Endothelial cell of umbilical vein (primary cell): ENCODE data around the gene RNF40. TPM values are rescaled to one million over a fixed set of nuclear protein-coding genes. Genes with fewer than 3 reads are reported as not detected.

Experiments
- BruUV-seq: library from RNA; stranded (reverse); fragments of 400-500 nt; replicated peaks from 2 replicates; lab custom pipeline; 2021; lab: Mats Ljungman, UMichigan
- CTCF ChIA-PET: fragments of 300-600, 350-600 bp; sonication (Branson Sonifier 250); formaldehyde crosslinking; loops from one replicate; lab custom pipeline; 2021; ENCODE audit warnings: antibody characterized with exemption, inconsistent platforms; lab: Charles Lee
- POLR2A ChIA-PET: fragments of 300-600, 350-600 bp; sonication (Branson Sonifier 250); formaldehyde crosslinking; loops from one replicate; lab custom pipeline; 2021; ENCODE audit warnings: antibody characterized with exemption, inconsistent platforms; lab: Charles Lee
- DNase-seq: peaks from one replicate; pipeline ENCODE4 v3.0.0-alpha.2; 2011; ENCODE audit warnings: low read depth, low spot score
- FAIRE-seq: peaks from 2 replicates; lab custom pipeline; 2011; peaks lifted over from hg19 to GRCh38; lab: Jason Lieb, UNC
- H2AFZ ChIP-seq: 2 replicates; pipeline ENCODE4 v1.6.0; 2012; ENCODE audit warnings: low read depth, low read length, control low read depth, inconsistent platforms
- H3K27ac ChIP-seq: 2 replicates; pipeline ENCODE4 v1.5.1; 2011; ENCODE audit warnings: low read depth, mild to moderate bottlenecking, control low read depth, low read length, moderate library complexity; ENCODE audit not compliant: insufficient read depth
- H3K27me3 ChIP-seq, 2 experiments: 2 replicates each; pipeline versions ENCODE4 v1.6.0 to v1.6.1; 2011; ENCODE audit warnings: low read length in 2 of 2, mixed read lengths in 1 of 2; ENCODE audit not compliant: control insufficient read depth in 2 of 2, insufficient read depth in 2 of 2
- H3K36me3 ChIP-seq, 2 experiments: 2 replicates in 1 of 2; 3 replicates in 1 of 2; pipeline ENCODE4 v1.5.1; 2011; ENCODE audit warnings: low read length in 2 of 2, mild to moderate bottlenecking in 1 of 2, moderate library complexity in 1 of 2; ENCODE audit not compliant: control insufficient read depth in 2 of 2, insufficient read depth in 2 of 2; ENCODE audit errors: extremely low read depth in 1 of 2
- H3K4me1 ChIP-seq: 3 replicates; pipeline ENCODE4 v1.5.1; 2011; ENCODE audit warnings: mild to moderate bottlenecking, low read length; ENCODE audit not compliant: control insufficient read depth, insufficient read depth; ENCODE audit errors: extremely low read depth
- H3K4me2 ChIP-seq: 2 replicates; pipeline ENCODE4 v1.6.1; 2011; ENCODE audit warnings: low read length, control low read depth, mixed read lengths; ENCODE audit not compliant: insufficient read depth
- H3K4me3 ChIP-seq, 3 experiments: fragments of 200-600 bp in 1 of 3; sonication (generic), shearing (Covaris generic) in 1 of 3; replicated peaks in 1 of 3; 2 replicates each; pipeline ENCODE4 v1.5.1; 2011 to 2016; ENCODE audit warnings: control low read depth in 3 of 3, low read length in 3 of 3, mild to moderate bottlenecking in 2 of 3, inconsistent platforms in 1 of 3, low read depth in 1 of 3, moderate library complexity in 1 of 3; ENCODE audit not compliant: insufficient read depth in 1 of 3
- H3K79me2 ChIP-seq: 2 replicates; pipeline ENCODE4 v1.6.0; 2012; ENCODE audit warnings: low read length, inconsistent platforms; ENCODE audit not compliant: control insufficient read depth, insufficient read depth
- H3K9ac ChIP-seq: replicated peaks from 2 replicates; pipeline ENCODE3; 2011; ENCODE audit warnings: low read length, control low read depth; ENCODE audit not compliant: insufficient read depth; ENCODE audit errors: extremely low read depth
- H3K9me1 ChIP-seq: replicated peaks from 3 replicates; pipeline ENCODE4 v1.6.0; 2011; ENCODE audit warnings: mild to moderate bottlenecking, low read length; ENCODE audit not compliant: control insufficient read depth, insufficient read depth; ENCODE audit errors: extremely low read depth
- H3K9me3 ChIP-seq: replicated peaks from 2 replicates; pipeline ENCODE4 v1.5.1; 2012; ENCODE audit warnings: low read length, inconsistent platforms; ENCODE audit not compliant: control insufficient read depth, insufficient read depth
- H4K20me1 ChIP-seq: replicated peaks from 2 replicates; pipeline ENCODE3; 2011; ENCODE audit warnings: mild to moderate bottlenecking, low read length; ENCODE audit not compliant: control insufficient read depth, insufficient read depth; ENCODE audit errors: extremely low read depth
- CTCF ChIP-seq, 2 donors: IDR thresholded peaks; 1 replicate in 1 of 2; 2 replicates in 1 of 2; pipeline ENCODE4 v1.5.1; 2011; ENCODE audit warnings: low read length in 2 of 2, mild to moderate bottlenecking in 2 of 2, moderate library complexity in 2 of 2, control low read depth in 1 of 2, inconsistent platforms in 1 of 2, low read depth in 1 of 2; ENCODE audit not compliant: insufficient read depth in 1 of 2; ENCODE audit errors: extremely low read depth in 1 of 2
- FOS ChIP-seq: IDR thresholded peaks from 2 replicates; pipeline ENCODE4 v1.6.1; 2011; ENCODE audit warnings: mild to moderate bottlenecking, low read length, moderate library complexity, borderline replicate concordance; ENCODE audit not compliant: insufficient read depth
- GATA2 ChIP-seq: IDR thresholded peaks from 2 replicates; pipeline ENCODE4 v1.7.0; 2011; ENCODE audit warnings: low read depth, mild to moderate bottlenecking, moderate library complexity, mixed read lengths, low read length; ENCODE audit not compliant: insufficient read length, insufficient read depth
- JUN ChIP-seq: IDR thresholded peaks from 2 replicates; pipeline ENCODE4 v1.6.1; 2011; ENCODE audit warnings: borderline replicate concordance, low read depth; ENCODE audit not compliant: insufficient read length, insufficient read depth
- MAX ChIP-seq: IDR thresholded peaks from 2 replicates; pipeline ENCODE4 v1.6.1; 2011; ENCODE audit not compliant: insufficient read depth, insufficient read length
- MYC ChIP-seq: IDR thresholded peaks from one replicate; pipeline ENCODE4 v1.6.1; 2011; ENCODE audit warnings: mild to moderate bottlenecking, low read depth, low read length
- dilution Hi-C: fragments of 300-500 bp; cut with MboI; formaldehyde crosslinking; loops from one replicate; pipeline ENCODE4 v1.15.0; 2019; ENCODE audit warnings: low sequenced_read_pairs; ENCODE audit not compliant: extremely low pct_ligation_motif_present
- intact Hi-C: fragments of 100-400 bp; cut with micrococcal nuclease; formaldehyde crosslinking; loops from one replicate; pipeline ENCODE4 v1.10.0; 2022
- polyA plus RNA-seq, 4 experiments: library from polyadenylated mRNA; depleted of rRNA in 3 of 4; stranded (reverse) in 3 of 4; unstranded in 1 of 4; fragments of >200 nt; gene quantifications; 2 replicates each; pipeline versions ENCODE4 v1.2.1 to v1.2.3, GENCODE V29; 2011 to 2012; ENCODE audit warnings: missing spikeins in 1 of 4
- total RNA-seq: library from RNA; stranded (reverse); gene quantifications from 2 replicates; pipeline ENCODE4 v1.2.3, GENCODE V29; 2021

The RNF40 gene
- total and polyA plus RNA-seq, 2 donors (not counting 3 experiments of a cell fraction or from before 2014, with no cell fraction given) = 60.5 to 102 TPM

- peak; percentile 67 for FAIRE-seq
- DNase-seq = peak; percentile 19
- no peaks in the 10 kb centered on the region for H3K9me1 ChIP-seq
- no peaks in the 10 kb centered on the region for H3K79me2 ChIP-seq
- intact Hi-C loops = loop anchor here (2.0 kb wide), 1 partner anchor 74 kb away; no protein-coding TSS in a partner anchor
- H3K36me3 ChIP-seq = peaks cover 19 to 40% of the 10 kb centered on the region in 2 experiments
- no peaks in the 10 kb centered on the region for H3K27me3 ChIP-seq
- TF ChIP-seq JUN (no peak), GATA2 (no peak), MAX (no peak), CTCF (IDR thresholded peaks at IDR 0.05; ENCODE audit: extremely low read depth in 1 of 2, insufficient read depth in 1 of 2, low read depth in 1 of 2, low read length in 2 of 2) (no peak), MYC (no peak), FOS (no peak)
- ChIA-PET CTCF (interaction anchor here (0.8 to 1.4 kb wide), 2 partner anchors 9 to 22 kb away, joined by 3 to 5 read pairs; no protein-coding TSS in a partner anchor), POLR2A (no interaction called here)
- H3K27ac ChIP-seq = peak overlapping the region; percentile 83
- BruUV-seq = no TSS peak
- dilution Hi-C loops = no loop called here
- H3K9ac ChIP-seq = peak overlapping the region; percentile 49
- no peaks in the 10 kb centered on the region for H3K9me3 ChIP-seq
- no peak overlapping the region for H2AFZ ChIP-seq
- peak overlapping the region; percentile 34 for H3K4me2 ChIP-seq
- no peaks in the 10 kb centered on the region for H4K20me1 ChIP-seq
- H3K4me1 ChIP-seq = peaks cover 20% of the 10 kb centered on the region
- no peak overlapping the region for H3K4me3 ChIP-seq
Observed at GRCh38 chr16:30740364-30741251, 21.5 kb upstream of the RNF40 start.
